ENCODE measurements around the gene KRTAP5-5. TPM values are rescaled to one million over a fixed set of nuclear protein-coding genes. Genes with fewer than 3 reads are reported as not detected.

Gene KRTAP5-5
- total and polyA plus RNA-seq, 2 donors (not counting 1 experiment from before 2014, with no cell fraction given) = not detected

- TF ChIP-seq CTCF (conservative IDR thresholded peaks at IDR 0.05 in 1 of 2, IDR thresholded peaks at IDR 0.05 in 1 of 2; ENCODE audit: low read depth in 1 of 2, low read length in 2 of 2) = no peak
- TF ChIP-seq EZH2 (IDR thresholded peaks at IDR 0.05; ENCODE audit: low read length, missing control alignments) = no peak
- Histone ChIP-seq H3K9ac (ENCODE audit: insufficient read depth, low read length) (no peak overlapping the region), H2AFZ (ENCODE audit: low read length) (no peak overlapping the region), H3K27ac (ENCODE audit: insufficient read depth, low read length) (no peak overlapping the region), H3K27me3 (ENCODE audit: control insufficient read depth, insufficient read depth, low read length) (peaks cover 4% of the 10 kb centered on the region), H3K4me3 (replicated peaks in 1 of 4; ENCODE audit: control extremely low read depth in 1 of 4, insufficient read depth in 1 of 4, low read depth in 3 of 4, low read length in 4 of 4) (no peak overlapping the region), H3K79me2 (ENCODE audit: control insufficient read depth, insufficient read depth, low read length) (no peaks in the 10 kb centered on the region), H3K4me1 (ENCODE audit: control insufficient read depth, extremely low read depth, insufficient read depth, low read length) (no peaks in the 10 kb centered on the region), H3K9me3 (ENCODE audit: control insufficient read depth, insufficient read depth, low read depth, low read length) (no peaks in the 10 kb centered on the region), H3K36me3 (ENCODE audit: control insufficient read depth, insufficient read depth, low read length) (no peaks in the 10 kb centered on the region), H4K20me1 (ENCODE audit: control insufficient read depth, extremely low read depth, insufficient read depth, low read length) (no peaks in the 10 kb centered on the region), H3K4me2 (ENCODE audit: extremely low read depth, insufficient read depth, low read length) (no peak overlapping the region)
- no peak for DNase-seq (ENCODE audit: low read depth in 2 of 2)
Measured at GRCh38 chr11:1653541-1654387, 24.2 kb downstream of the KRTAP5-5 start.

- TF ChIP-seq CTCF (conservative IDR thresholded peaks at IDR 0.05 in 1 of 2, IDR thresholded peaks at IDR 0.05 in 1 of 2; ENCODE audit: low read depth in 1 of 2, low read length in 2 of 2) (no peak), EZH2 (IDR thresholded peaks at IDR 0.05; ENCODE audit: low read length, missing control alignments) (no peak)
- no peak overlapping the region for H2AFZ ChIP-seq (ENCODE audit: low read length)
- no peak overlapping the region for H3K27ac ChIP-seq (ENCODE audit: insufficient read depth, low read length)
- no peaks in the 10 kb centered on the region for H3K36me3 ChIP-seq (ENCODE audit: control insufficient read depth, insufficient read depth, low read length)
- H3K79me2 ChIP-seq (ENCODE audit: control insufficient read depth, insufficient read depth, low read length) = no peaks in the 10 kb centered on the region
- no peak overlapping the region for H3K9ac ChIP-seq (ENCODE audit: insufficient read depth, low read length)
- peaks cover 4% of the 10 kb centered on the region for H3K27me3 ChIP-seq (ENCODE audit: control insufficient read depth, insufficient read depth, low read length)
- no peaks in the 10 kb centered on the region for H4K20me1 ChIP-seq (ENCODE audit: control insufficient read depth, extremely low read depth, insufficient read depth, low read length)
- H3K4me1 ChIP-seq (ENCODE audit: control insufficient read depth, extremely low read depth, insufficient read depth, low read length) = no peaks in the 10 kb centered on the region
- no peaks in the 10 kb centered on the region for H3K9me3 ChIP-seq (ENCODE audit: control insufficient read depth, insufficient read depth, low read depth, low read length)
- DNase-seq (ENCODE audit: low read depth in 2 of 2) = no peak
- H3K4me2 ChIP-seq (ENCODE audit: extremely low read depth, insufficient read depth, low read length) = no peak overlapping the region
- H3K4me3 ChIP-seq (replicated peaks in 1 of 4; ENCODE audit: control extremely low read depth in 1 of 4, insufficient read depth in 1 of 4, low read depth in 3 of 4, low read length in 4 of 4) = no peak overlapping the region
Measured at GRCh38 chr11:1654388-1655167, 25.0 kb downstream of the KRTAP5-5 start.

Measured in fibroblast of lung (primary cell).